K562 (cell line): ENCODE results near the gene SRSF9. TPM values are rescaled to one million over a fixed set of nuclear protein-coding genes. Genes with fewer than 3 reads are reported as not detected.

ENCODE experiments used
- ATAC-seq: fragments of 200-7000 bp; cut with Tn5 transposase; 3 replicates; pipeline ENCODE4 v1.9.1; 2020; ENCODE audit warnings: moderate library complexity
- BruUV-seq: library from RNA; stranded (reverse); fragments of 400-500 nt; replicated peaks from 2 replicates; lab custom pipeline; 2021; lab: Mats Ljungman, UMichigan
- CTCF ChIA-PET: fragments of 300-600 bp; formaldehyde crosslinking; extraction: SDS; loops from one replicate; lab custom pipeline; 2021; ENCODE audit warnings: low intra/inter-chr PET ratio; lab: Yijun Ruan, JAX
- POLR2A ChIA-PET: fragments of 300-600, 350-650 bp; sonication (Branson Sonifier 250); formaldehyde crosslinking; extraction: SDS; loops from one replicate; lab custom pipeline; 2021; ENCODE audit warnings: antibody characterized with exemption, inconsistent platforms; lab: Yijun Ruan, JAX
- DNase-seq, 4 experiments: peaks; one replicate each; pipeline versions ENCODE4 v3.0.0 to v3.0.0-alpha.2; 2011 to 2018; ENCODE audit warnings: low spot score in 3 of 4, mixed read lengths in 3 of 4; ENCODE audit errors: extremely low read depth in 1 of 4
- FAIRE-seq: peaks from 2 replicates; lab custom pipeline; 2011; peaks lifted over from hg19 to GRCh38; lab: Jason Lieb, UNC
- H2AFZ ChIP-seq: 2 replicates; pipeline ENCODE4 v1.6.0; 2011; ENCODE audit warnings: low read depth, low read length, control low read depth, inconsistent platforms
- H3K27ac ChIP-seq: fragments of 200-600 bp; 3 replicates; pipeline ENCODE4 v1.8.0; 2011; ENCODE audit warnings: low read depth, mild to moderate bottlenecking, control low read depth, inconsistent platforms, low read length, moderate library complexity, mixed read lengths; ENCODE audit errors: extremely low read depth
- H3K27me3 ChIP-seq, 2 experiments: fragments of 300-600 bp in 1 of 2; 2 replicates in 1 of 2; 3 replicates in 1 of 2; pipeline versions ENCODE4 v1.6.0 to v1.8.0; 2011; ENCODE audit warnings: inconsistent platforms in 2 of 2, low read length in 2 of 2, mild to moderate bottlenecking in 1 of 2, mixed read lengths in 1 of 2, moderate library complexity in 1 of 2; ENCODE audit not compliant: control insufficient read depth in 2 of 2, insufficient read depth in 2 of 2
- H3K36me3 ChIP-seq: fragments of 300-600 bp; 3 replicates; pipeline ENCODE4 v1.8.0; 2011; ENCODE audit warnings: mild to moderate bottlenecking, low read length, inconsistent platforms; ENCODE audit not compliant: control insufficient read depth, insufficient read depth
- H3K4me1 ChIP-seq, 2 experiments: fragments of 200-600 bp in 1 of 2; replicated peaks in 1 of 2; 2 replicates in 1 of 2; 3 replicates in 1 of 2; pipeline versions ENCODE4 v1.5.1 to v1.8.0; 2011; ENCODE audit warnings: inconsistent platforms in 2 of 2, low read length in 2 of 2, mild to moderate bottlenecking in 1 of 2, mixed read lengths in 1 of 2, moderate library complexity in 1 of 2; ENCODE audit not compliant: control insufficient read depth in 2 of 2, insufficient read depth in 2 of 2
- H3K4me2 ChIP-seq: 2 replicates; pipeline ENCODE4 v1.6.1; 2011; ENCODE audit warnings: low read length, control low read depth, inconsistent platforms, mixed read lengths; ENCODE audit not compliant: insufficient read depth
- H3K4me3 ChIP-seq: fragments of 200-600 bp; sonication (generic), shearing (Covaris generic); 2 replicates; pipeline ENCODE4 v1.5.1; 2016; ENCODE audit warnings: control low read depth, inconsistent platforms
- H3K79me2 ChIP-seq: fragments of 200-600 bp; 3 replicates; pipeline ENCODE4 v1.8.0; 2011; ENCODE audit warnings: low read length, inconsistent platforms; ENCODE audit not compliant: control insufficient read depth, insufficient read depth
- H3K9ac ChIP-seq, 2 experiments: 2 replicates each; pipeline versions ENCODE4 v1.6.0 to v1.6.1; 2011; ENCODE audit warnings: low read depth in 2 of 2, low read length in 2 of 2, control low read depth in 1 of 2, inconsistent platforms in 1 of 2, mild to moderate bottlenecking in 1 of 2, mixed read lengths in 1 of 2; ENCODE audit not compliant: insufficient read depth in 1 of 2
- H3K9me1 ChIP-seq: one replicate; pipeline ENCODE4 v1.6.0; 2011; ENCODE audit warnings: inconsistent platforms, mild to moderate bottlenecking, low read length, moderate library complexity; ENCODE audit not compliant: control insufficient read depth, insufficient read depth
- H3K9me3 ChIP-seq: replicated peaks from 2 replicates; pipeline ENCODE4 v1.5.1; 2011; ENCODE audit warnings: low read depth, low read length, inconsistent platforms; ENCODE audit not compliant: control insufficient read depth, insufficient read depth
- H4K20me1 ChIP-seq: replicated peaks from 2 replicates; pipeline ENCODE4 v1.6.1; 2011; ENCODE audit warnings: low read length, inconsistent platforms, mixed read lengths; ENCODE audit not compliant: control insufficient read depth, insufficient read depth
- E4F1 ChIP-seq: fragments of 250-450 bp; sonication (Bioruptor Pico); IDR thresholded peaks from 2 replicates; pipeline ENCODE4 v1.5.0; 2021; ENCODE audit warnings: mild to moderate bottlenecking, borderline replicate concordance
- ERF ChIP-seq: fragments of 450-650 bp; formaldehyde crosslinking; IDR thresholded peaks from 2 replicates; pipeline ENCODE4 v1.4.0; 2020; ENCODE audit warnings: mild to moderate bottlenecking, mixed read lengths
- HINFP ChIP-seq: fragments of 450-650 bp; conservative IDR thresholded peaks from 2 replicates; pipeline ENCODE4 v1.6.1; 2016; ENCODE audit warnings: missing genetic modification characterization, low read depth, mild to moderate bottlenecking, control low read depth, missing compliant biosample characterization
- L3MBTL2 ChIP-seq: fragments of 450-650 bp; IDR thresholded peaks from 2 replicates; pipeline ENCODE4 v1.6.1; 2016; ENCODE audit warnings: mild to moderate bottlenecking, moderate library complexity
- SIN3A ChIP-seq, 2 experiments: fragments of 150-350 bp in 1 of 2; IDR thresholded peaks; 2 replicates each; pipeline ENCODE4 v1.6.1; 2011 to 2016; ENCODE audit warnings: borderline replicate concordance in 2 of 2, low read depth in 2 of 2, low read length in 2 of 2, mild to moderate bottlenecking in 2 of 2, moderate library complexity in 2 of 2; ENCODE audit not compliant: control insufficient read depth in 1 of 2
- ZNF583 ChIP-seq: fragments of 250-450 bp; sonication (Bioruptor Pico); IDR thresholded peaks from 2 replicates; pipeline ENCODE4 v1.4.0; 2020
- WGBS: fragments of 100-300 bp; shearing (Covaris generic); methylation state at CpG from one replicate; pipeline ENCODE4 v1.1.6; 2016; ENCODE audit warnings: low coverage, mixed read lengths; ENCODE audit not compliant: insufficient coverage; ENCODE audit errors: missing lambda C conversion rate; 5-methylcytosine and 5-hydroxymethylcytosine counted together
- in situ Hi-C: fragments of 300-500 bp; cut with MboI; formaldehyde crosslinking; loops from 4 replicates; pipeline ENCODE4 v1.15.0; 2018; ENCODE audit warnings: inconsistent platforms, mixed read lengths
- intact Hi-C: fragments of 100-400 bp; cut with micrococcal nuclease; formaldehyde crosslinking; loops from 2 replicates; pipeline ENCODE4 v1.14.2; 2022
- polyA plus RNA-seq, 8 experiments: library from polyadenylated mRNA; depleted of rRNA in 4 of 8; stranded (reverse) in 5 of 8; unstranded in 3 of 8; fragments of >200 nt; fragmentation: Nextera tagmentation in 2 of 8; fragmentation: Illumina TruSeq in 1 of 8; extraction: Ambion mirVana in 2 of 8; extraction: Trizol in 1 of 8; gene quantifications; 2 replicates each; pipeline versions ENCODE4 v1.2.1 to v1.2.3, GENCODE V29; 2011 to 2014; ENCODE audit warnings: inconsistent platforms in 1 of 8, missing spikeins in 1 of 8
- total RNA-seq, 7 experiments: library from RNA; depleted of rRNA in 6 of 7; stranded (reverse); fragments of >200 nt in 6 of 7; fragmentation: Illumina TruSeq in 2 of 7; extraction: Trizol in 2 of 7; gene quantifications; 2 replicates each; pipeline versions ENCODE4 v1.2.1 to v1.2.3, GENCODE V29; 2011 to 2021; ENCODE audit warnings: low replicate concordance in 1 of 7
- TF ChIP-seq, protein P1 (sequence below): fragments of 450-650 bp; IDR thresholded peaks from 2 replicates; pipeline ENCODE4 v1.7.0; 2016; ENCODE audit warnings: borderline replicate concordance
- TF ChIP-seq, protein P2 (sequence below): fragments of 450-650 bp; IDR thresholded peaks from 2 replicates; pipeline ENCODE4 v1.7.1; 2018; ENCODE audit warnings: mild to moderate bottlenecking, low read depth; ENCODE audit not compliant: partially characterized antibody

The SRSF9 gene
- total and polyA plus RNA-seq, 9 of the 15 experiments (the other 6 are each of a cell fraction or from before 2014, with no cell fraction given) = 40.3 to 291 (median 230) TPM

DNA sequence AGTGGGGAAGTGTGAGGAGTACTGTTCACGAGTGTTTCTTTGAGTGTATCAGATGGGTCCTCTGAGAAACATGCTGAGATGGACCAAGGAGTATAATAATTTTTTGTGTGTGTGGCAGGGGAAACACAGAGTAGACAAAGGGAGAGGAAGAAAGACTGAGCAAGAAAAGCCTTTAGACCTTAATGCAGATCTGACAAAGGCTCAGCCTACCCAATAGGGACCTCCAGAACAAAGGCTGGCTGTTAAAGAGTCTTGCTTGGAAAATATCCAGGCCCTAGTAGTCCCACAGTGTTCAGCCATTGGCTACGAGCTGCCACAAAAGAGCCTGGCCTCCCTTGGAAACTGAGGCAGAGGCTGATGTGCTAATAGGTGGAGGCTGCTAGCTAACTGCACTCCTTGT is 45.9 kb upstream of the SRSF9 start:
- DNase-seq = no peak
- no peak for FAIRE-seq
- in situ Hi-C loops = no loop called here
- ATAC-seq = no peak
- no TSS peak for BruUV-seq
- intact Hi-C loops = no loop called here
- H3K9me1 ChIP-seq = no peaks in the 10 kb centered on the region
- WGBS = 65% methylated on average over 2 of the region's 2 CpGs
- TF ChIP-seq E4F1 (CRISPR knock-in tag) = no peak
- TF ChIP-seq, protein P1, sequence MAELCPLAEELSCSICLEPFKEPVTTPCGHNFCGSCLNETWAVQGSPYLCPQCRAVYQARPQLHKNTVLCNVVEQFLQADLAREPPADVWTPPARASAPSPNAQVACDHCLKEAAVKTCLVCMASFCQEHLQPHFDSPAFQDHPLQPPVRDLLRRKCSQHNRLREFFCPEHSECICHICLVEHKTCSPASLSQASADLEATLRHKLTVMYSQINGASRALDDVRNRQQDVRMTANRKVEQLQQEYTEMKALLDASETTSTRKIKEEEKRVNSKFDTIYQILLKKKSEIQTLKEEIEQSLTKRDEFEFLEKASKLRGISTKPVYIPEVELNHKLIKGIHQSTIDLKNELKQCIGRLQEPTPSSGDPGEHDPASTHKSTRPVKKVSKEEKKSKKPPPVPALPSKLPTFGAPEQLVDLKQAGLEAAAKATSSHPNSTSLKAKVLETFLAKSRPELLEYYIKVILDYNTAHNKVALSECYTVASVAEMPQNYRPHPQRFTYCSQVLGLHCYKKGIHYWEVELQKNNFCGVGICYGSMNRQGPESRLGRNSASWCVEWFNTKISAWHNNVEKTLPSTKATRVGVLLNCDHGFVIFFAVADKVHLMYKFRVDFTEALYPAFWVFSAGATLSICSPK = no peak
- TF ChIP-seq L3MBTL2 = no peak
- no peak for TF ChIP-seq HINFP (tag)
- TF ChIP-seq ERF (CRISPR knock-in tag) = no peak
- no peak for TF ChIP-seq SIN3A (IDR thresholded peaks at IDR 0.05; ENCODE audit: borderline replicate concordance in 2 of 2, control insufficient read depth in 1 of 2, low read depth in 2 of 2, low read length in 2 of 2)
- no peak for TF ChIP-seq ZNF583 (CRISPR knock-in tag)
- TF ChIP-seq, protein P2, sequence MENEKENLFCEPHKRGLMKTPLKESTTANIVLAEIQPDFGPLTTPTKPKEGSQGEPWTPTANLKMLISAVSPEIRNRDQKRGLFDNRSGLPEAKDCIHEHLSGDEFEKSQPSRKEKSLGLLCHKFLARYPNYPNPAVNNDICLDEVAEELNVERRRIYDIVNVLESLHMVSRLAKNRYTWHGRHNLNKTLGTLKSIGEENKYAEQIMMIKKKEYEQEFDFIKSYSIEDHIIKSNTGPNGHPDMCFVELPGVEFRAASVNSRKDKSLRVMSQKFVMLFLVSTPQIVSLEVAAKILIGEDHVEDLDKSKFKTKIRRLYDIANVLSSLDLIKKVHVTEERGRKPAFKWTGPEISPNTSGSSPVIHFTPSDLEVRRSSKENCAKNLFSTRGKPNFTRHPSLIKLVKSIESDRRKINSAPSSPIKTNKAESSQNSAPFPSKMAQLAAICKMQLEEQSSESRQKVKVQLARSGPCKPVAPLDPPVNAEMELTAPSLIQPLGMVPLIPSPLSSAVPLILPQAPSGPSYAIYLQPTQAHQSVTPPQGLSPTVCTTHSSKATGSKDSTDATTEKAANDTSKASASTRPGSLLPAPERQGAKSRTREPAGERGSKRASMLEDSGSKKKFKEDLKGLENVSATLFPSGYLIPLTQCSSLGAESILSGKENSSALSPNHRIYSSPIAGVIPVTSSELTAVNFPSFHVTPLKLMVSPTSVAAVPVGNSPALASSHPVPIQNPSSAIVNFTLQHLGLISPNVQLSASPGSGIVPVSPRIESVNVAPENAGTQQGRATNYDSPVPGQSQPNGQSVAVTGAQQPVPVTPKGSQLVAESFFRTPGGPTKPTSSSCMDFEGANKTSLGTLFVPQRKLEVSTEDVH = no peak
- TF ChIP-seq, all 486 proteins: peak for 0
- H3K36me3 ChIP-seq = peaks cover 21% of the 10 kb centered on the region; the same call in 1 of the 3 replicates
- H4K20me1 ChIP-seq = no peaks in the 10 kb centered on the region
- no peaks in the 10 kb centered on the region for H3K9me3 ChIP-seq
- no peak overlapping the region for H3K9ac ChIP-seq
- H3K4me3 ChIP-seq = no peak overlapping the region
- no peak overlapping the region for H3K27ac ChIP-seq
- no peaks in the 10 kb centered on the region for H3K4me1 ChIP-seq
- ChIA-PET POLR2A (interaction anchor here (1.1 to 2.0 kb wide), 5 partner anchors 11 to 20 kb away, joined by 3 to 5 read pairs (median 4); partner anchors contain the start of genes COQ5 and DYNLL1), CTCF (no interaction called here)
- no peaks in the 10 kb centered on the region for H3K27me3 ChIP-seq
- no peaks in the 10 kb centered on the region for H3K79me2 ChIP-seq
- no peak overlapping the region for H2AFZ ChIP-seq
- no peak overlapping the region for H3K4me2 ChIP-seq
